SK-N-SH (cell line): ENCODE measurements around the gene FBXO31. TPM values are rescaled to one million over a fixed set of nuclear protein-coding genes. Genes with fewer than 3 reads are reported as not detected.

ENCODE experiments used
- CTCF ChIA-PET: fragments of 300-600, 350-600 bp; formaldehyde crosslinking; extraction: SDS; loops from one replicate; lab custom pipeline; 2021; lab: Yijun Ruan, JAX
- POLR2A ChIA-PET: fragments of 350-600 bp; sonication (Branson Sonifier 250); formaldehyde crosslinking; extraction: SDS; loops from one replicate; lab custom pipeline; 2020; ENCODE audit warnings: antibody characterized with exemption, inconsistent platforms; lab: Yijun Ruan, JAX
- DNase-seq: peaks from one replicate; pipeline ENCODE4 v3.0.0; 2012
- H2AFZ ChIP-seq: fragments of 200-600 bp; sonication (generic); 2 replicates; pipeline ENCODE4 v1.8.1; 2016; ENCODE audit warnings: antibody characterized with exemption, mild to moderate bottlenecking, low read depth
- H3F3A ChIP-seq: fragments of 200-600 bp; sonication (generic); replicated peaks from 2 replicates; pipeline ENCODE3; 2016; ENCODE audit warnings: antibody characterized with exemption, mild to moderate bottlenecking; ENCODE audit not compliant: insufficient read depth
- H3K27ac ChIP-seq, 2 experiments: fragments of 200-500 bp in 1 of 2; fragments of 200-600 bp in 1 of 2; sonication (Bioruptor generic) in 1 of 2; sonication (generic), shearing (Covaris generic) in 1 of 2; 2 replicates each; pipeline versions ENCODE4 v1.5.1 to v1.6.1; 2014 to 2016; ENCODE audit warnings: low read depth in 2 of 2, inconsistent platforms in 1 of 2, low read length in 1 of 2, mild to moderate bottlenecking in 1 of 2, mixed read lengths in 1 of 2
- H3K27me3 ChIP-seq: fragments of 200-600 bp; sonication (generic), shearing (Covaris generic); 2 replicates; pipeline ENCODE4 v1.6.1; 2016; ENCODE audit warnings: mixed run types; ENCODE audit not compliant: insufficient read depth
- H3K36me3 ChIP-seq, 2 experiments: fragments of 200-500 bp in 1 of 2; fragments of 200-600 bp in 1 of 2; sonication (Bioruptor generic) in 1 of 2; sonication (generic) in 1 of 2; replicated peaks in 1 of 2; 2 replicates each; pipeline versions ENCODE3 to v1.5.1; 2014 to 2016; ENCODE audit warnings: low read length in 1 of 2, mild to moderate bottlenecking in 1 of 2; ENCODE audit not compliant: insufficient read depth in 2 of 2, control insufficient read depth in 1 of 2
- H3K4me1 ChIP-seq, 2 experiments: fragments of 200-500 bp in 1 of 2; fragments of 200-600 bp in 1 of 2; sonication (Bioruptor generic) in 1 of 2; sonication (generic), shearing (Covaris generic) in 1 of 2; 2 replicates each; pipeline versions ENCODE4 v1.5.1 to v1.6.1; 2014 to 2016; ENCODE audit warnings: low read depth in 1 of 2, low read length in 1 of 2, mixed run types in 1 of 2; ENCODE audit not compliant: insufficient read depth in 2 of 2, control insufficient read depth in 1 of 2
- H3K4me2 ChIP-seq: fragments of 200-600 bp; sonication (generic), shearing (Covaris generic); 2 replicates; pipeline ENCODE4 v1.6.1; 2017; ENCODE audit warnings: mixed run types
- H3K4me3 ChIP-seq, 2 experiments: fragments of 200-500 bp in 1 of 2; fragments of 200-600 bp in 1 of 2; sonication (Bioruptor generic) in 1 of 2; sonication (generic), shearing (Covaris generic) in 1 of 2; 2 replicates each; pipeline versions ENCODE4 v1.5.1 to v1.8.1; 2014 to 2016; ENCODE audit warnings: low read depth in 2 of 2, inconsistent platforms in 1 of 2, low read length in 1 of 2, mild to moderate bottlenecking in 1 of 2, mixed read lengths in 1 of 2, moderate library complexity in 1 of 2
- H3K79me2 ChIP-seq: fragments of 200-600 bp; sonication (generic); 2 replicates; pipeline ENCODE4 v1.8.1; 2017; ENCODE audit warnings: mild to moderate bottlenecking; ENCODE audit not compliant: insufficient read depth
- H3K9ac ChIP-seq: fragments of 200-600 bp; sonication (generic); 2 replicates; pipeline ENCODE4 v1.6.1; 2017; ENCODE audit warnings: mixed run types
- H3K9me2 ChIP-seq: fragments of 200-600 bp; sonication (generic); 2 replicates; pipeline ENCODE4 v1.6.1; 2017; ENCODE audit warnings: mixed run types
- H3K9me3 ChIP-seq: fragments of 200-600 bp; sonication (generic); 2 replicates; pipeline ENCODE4 v1.6.1; 2017; ENCODE audit warnings: mixed run types, mild to moderate bottlenecking, moderate library complexity
- H4K20me1 ChIP-seq: fragments of 200-600 bp; sonication (generic); 2 replicates; pipeline ENCODE4 v1.6.1; 2017; ENCODE audit warnings: mild to moderate bottlenecking, mixed run types; ENCODE audit not compliant: insufficient read depth
- ELF1 ChIP-seq: IDR thresholded peaks from 2 replicates; pipeline ENCODE4 v1.4.0; 2012
- EZH2phosphoT487 ChIP-seq: fragments of 200-600 bp; sonication (generic); IDR thresholded peaks from 2 replicates; pipeline ENCODE4 v1.6.1; 2017; ENCODE audit warnings: low read depth, mixed run types, mild to moderate bottlenecking, antibody characterized with exemption, moderate library complexity, borderline replicate concordance
- FOSL2 ChIP-seq: IDR thresholded peaks from 2 replicates; pipeline ENCODE4 v1.4.0; 2012; ENCODE audit warnings: low read depth, mild to moderate bottlenecking, moderate library complexity, borderline replicate concordance
- FOXJ3 ChIP-seq: sonication (generic); formaldehyde crosslinking; IDR thresholded peaks from 2 replicates; pipeline ENCODE4 v1.5.1; 2020; ENCODE audit warnings: mild to moderate bottlenecking, missing genetic modification reagents
- FOXM1 ChIP-seq: IDR thresholded peaks from 2 replicates; pipeline ENCODE4 v1.4.0; 2012; ENCODE audit warnings: low read depth, mild to moderate bottlenecking
- GABPA ChIP-seq: IDR thresholded peaks from 2 replicates; pipeline ENCODE4 v1.4.0; 2012; ENCODE audit warnings: low read depth, mild to moderate bottlenecking
- GATA2 ChIP-seq: sonication (generic); formaldehyde crosslinking; IDR thresholded peaks from 2 replicates; pipeline ENCODE4 v1.5.0; 2020; ENCODE audit warnings: mild to moderate bottlenecking, missing genetic modification reagents
- MEF2A ChIP-seq: IDR thresholded peaks from 2 replicates; pipeline ENCODE4 v1.4.0; 2012; ENCODE audit warnings: low read depth, borderline replicate concordance
- MXI1 ChIP-seq: IDR thresholded peaks from 2 replicates; pipeline ENCODE4 v1.6.1; 2012; ENCODE audit warnings: mild to moderate bottlenecking, low read depth, low read length, improper control_type of control experiment
- NRF1 ChIP-seq: IDR thresholded peaks from 2 replicates; pipeline ENCODE4 v1.6.1; 2012; ENCODE audit warnings: low read depth, mild to moderate bottlenecking, low read length
- POLR2AphosphoS5 ChIP-seq: IDR thresholded peaks from 2 replicates; pipeline ENCODE4 v1.6.1; 2012; ENCODE audit warnings: low read depth, low read length
- RAD21 ChIP-seq: IDR thresholded peaks from 2 replicates; pipeline ENCODE4 v1.6.1; 2012; ENCODE audit warnings: mild to moderate bottlenecking, low read length
- RXRA ChIP-seq: IDR thresholded peaks from 2 replicates; pipeline ENCODE4 v1.4.0; 2012; ENCODE audit warnings: low read depth, mild to moderate bottlenecking, borderline replicate concordance
- SMC3 ChIP-seq: IDR thresholded peaks from 2 replicates; pipeline ENCODE4 v1.6.1; 2012; ENCODE audit warnings: low read depth, low read length, improper control_type of control experiment
- TAF1 ChIP-seq: IDR thresholded peaks from 2 replicates; pipeline ENCODE4 v1.6.1; 2012; ENCODE audit warnings: low read depth, mild to moderate bottlenecking, low read length, moderate library complexity, borderline replicate concordance
- TEAD4 ChIP-seq: IDR thresholded peaks from 2 replicates; pipeline ENCODE4 v1.4.0; 2012; ENCODE audit warnings: mild to moderate bottlenecking, borderline replicate concordance; ENCODE audit not compliant: insufficient read depth
- USF1 ChIP-seq: IDR thresholded peaks from 2 replicates; pipeline ENCODE4 v1.4.0; 2012; ENCODE audit warnings: low read depth, borderline replicate concordance
- WGBS: methylation state at CpG from one replicate; pipeline ENCODE4 v1.1.6; 2017; ENCODE audit warnings: low lambda C conversion rate; 5-methylcytosine and 5-hydroxymethylcytosine counted together
- polyA plus RNA-seq, 3 experiments: library from polyadenylated mRNA; depleted of rRNA; stranded (reverse); fragments of >200 nt; gene quantifications; 2 replicates each; pipeline ENCODE4 v1.2.3, GENCODE V29; 2012
- TF ChIP-seq, protein P1 (sequence below): IDR thresholded peaks from 2 replicates; pipeline ENCODE4 v1.4.0; 2012; ENCODE audit warnings: low read depth, borderline replicate concordance
- TF ChIP-seq, protein P2 (sequence below): fragments of 150-350 bp; IDR thresholded peaks from 2 replicates; pipeline ENCODE4 v1.6.1; 2016; ENCODE audit warnings: mild to moderate bottlenecking, low read depth, low read length

The FBXO31 gene
- polyA plus RNA-seq, 1 of the 3 experiments (the other 2 are of a cell fraction) = 14.2 TPM

- 97% methylated on average over 5 of the region's 7 CpGs for WGBS
- Histone ChIP-seq H3K27me3 (no peaks in the 10 kb centered on the region), H2AFZ (no peak overlapping the region), H3K36me3 (peaks cover 0 to 3% of the 10 kb centered on the region in 2 experiments), H3F3A (no peaks in the 10 kb centered on the region), H3K79me2 (no peaks in the 10 kb centered on the region), H3K9ac (no peak overlapping the region), H3K9me3 (no peaks in the 10 kb centered on the region), H3K9me2 (no peaks in the 10 kb centered on the region), H3K4me2 (no peak overlapping the region), H4K20me1 (no peaks in the 10 kb centered on the region), H3K4me1 (no peaks in the 10 kb centered on the region; a peak in 1 of 4 replicates), H3K27ac (no peak overlapping the region), H3K4me3 (no peak overlapping the region)
- CTCF ChIA-PET = no interaction called here
- DNase-seq = no peak
- POLR2A ChIA-PET = no interaction called here
- no peak for TF ChIP-seq SMC3
These were observed 73.0 kb downstream of the FBXO31 start for GRCh38 chr16:87310610-87311009.

DNA sequence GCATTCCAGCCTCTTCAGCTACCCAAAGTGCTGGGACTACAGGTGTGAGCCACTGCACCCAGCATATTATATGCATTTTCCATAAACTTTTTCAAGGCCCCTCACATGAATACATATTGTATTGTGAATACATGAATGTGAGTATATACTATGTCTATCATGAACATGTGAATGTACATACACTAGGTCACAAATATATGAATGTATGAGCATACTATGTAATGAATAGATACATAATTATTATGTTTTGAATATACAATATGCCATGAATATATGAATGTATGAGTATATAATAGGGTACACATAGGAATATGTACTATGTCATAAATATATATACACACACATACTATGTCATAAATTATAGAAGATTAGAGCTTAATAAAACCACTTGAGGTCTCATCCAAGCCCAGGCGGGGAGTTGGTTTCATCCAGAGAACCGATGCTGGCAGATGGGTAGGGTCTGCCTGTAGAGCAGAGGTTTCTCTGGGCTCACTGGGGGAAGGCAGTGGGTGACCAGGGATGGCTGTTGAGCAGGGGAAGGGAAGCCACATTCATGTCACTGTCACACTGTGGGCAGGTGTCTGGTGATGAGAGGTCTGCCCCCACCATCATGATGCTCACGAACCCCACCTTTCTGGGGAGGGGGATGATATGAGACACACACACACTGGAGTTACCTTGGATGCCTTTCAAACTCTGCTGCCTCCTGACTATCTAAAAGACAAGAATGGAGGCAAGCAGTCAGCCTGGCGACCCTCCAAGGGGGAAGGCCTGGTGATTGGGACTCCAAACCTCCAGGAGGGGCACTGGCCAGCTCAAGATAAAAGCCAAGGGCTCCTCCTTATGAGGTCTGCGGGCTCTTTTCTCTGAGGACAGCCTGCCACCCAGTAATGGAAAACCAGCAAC is 73.7 kb downstream of the FBXO31 start:
- no peak overlapping the region for H3K9ac ChIP-seq
- H3K4me3 ChIP-seq = no peak overlapping the region
- ChIA-PET CTCF (no interaction called here), POLR2A (no interaction called here)
- no peaks in the 10 kb centered on the region for H3K27me3 ChIP-seq
- no peak overlapping the region for H2AFZ ChIP-seq
- no peak for DNase-seq
- no peak overlapping the region for H3K4me2 ChIP-seq
- no peak overlapping the region for H3K27ac ChIP-seq
- H3K9me2 ChIP-seq = no peaks in the 10 kb centered on the region
- H3K36me3 ChIP-seq = peaks cover 0 to 3% of the 10 kb centered on the region in 2 experiments
- no peaks in the 10 kb centered on the region; a peak in 1 of 4 replicates for H3K4me1 ChIP-seq
- 50% methylated on average over 4 of the region's 5 CpGs for WGBS
- no peaks in the 10 kb centered on the region for H3K9me3 ChIP-seq
- H4K20me1 ChIP-seq = no peaks in the 10 kb centered on the region
- H3K79me2 ChIP-seq = no peaks in the 10 kb centered on the region
- no peak for TF ChIP-seq RAD21
- no peak for TF ChIP-seq NRF1
- TF ChIP-seq MXI1 = no peak
- no peak for TF ChIP-seq USF1
- no peak for TF ChIP-seq TAF1
- TF ChIP-seq RXRA = no peak
- no peak for TF ChIP-seq GATA2
- no peak for TF ChIP-seq FOSL2
- no peak for TF ChIP-seq POLR2AphosphoS5
- TF ChIP-seq ELF1 = no peak
- TF ChIP-seq, protein P1, sequence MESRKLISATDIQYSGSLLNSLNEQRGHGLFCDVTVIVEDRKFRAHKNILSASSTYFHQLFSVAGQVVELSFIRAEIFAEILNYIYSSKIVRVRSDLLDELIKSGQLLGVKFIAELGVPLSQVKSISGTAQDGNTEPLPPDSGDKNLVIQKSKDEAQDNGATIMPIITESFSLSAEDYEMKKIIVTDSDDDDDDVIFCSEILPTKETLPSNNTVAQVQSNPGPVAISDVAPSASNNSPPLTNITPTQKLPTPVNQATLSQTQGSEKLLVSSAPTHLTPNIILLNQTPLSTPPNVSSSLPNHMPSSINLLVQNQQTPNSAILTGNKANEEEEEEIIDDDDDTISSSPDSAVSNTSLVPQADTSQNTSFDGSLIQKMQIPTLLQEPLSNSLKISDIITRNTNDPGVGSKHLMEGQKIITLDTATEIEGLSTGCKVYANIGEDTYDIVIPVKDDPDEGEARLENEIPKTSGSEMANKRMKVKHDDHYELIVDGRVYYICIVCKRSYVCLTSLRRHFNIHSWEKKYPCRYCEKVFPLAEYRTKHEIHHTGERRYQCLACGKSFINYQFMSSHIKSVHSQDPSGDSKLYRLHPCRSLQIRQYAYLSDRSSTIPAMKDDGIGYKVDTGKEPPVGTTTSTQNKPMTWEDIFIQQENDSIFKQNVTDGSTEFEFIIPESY = no peak
- TF ChIP-seq EZH2phosphoT487 = no peak
- TF ChIP-seq FOXJ3 (CRISPR knock-in tag) = no peak
- no peak for TF ChIP-seq TEAD4
- TF ChIP-seq GABPA = no peak
- no peak for TF ChIP-seq FOXM1
- no peak for TF ChIP-seq MEF2A
- TF ChIP-seq, protein P2, sequence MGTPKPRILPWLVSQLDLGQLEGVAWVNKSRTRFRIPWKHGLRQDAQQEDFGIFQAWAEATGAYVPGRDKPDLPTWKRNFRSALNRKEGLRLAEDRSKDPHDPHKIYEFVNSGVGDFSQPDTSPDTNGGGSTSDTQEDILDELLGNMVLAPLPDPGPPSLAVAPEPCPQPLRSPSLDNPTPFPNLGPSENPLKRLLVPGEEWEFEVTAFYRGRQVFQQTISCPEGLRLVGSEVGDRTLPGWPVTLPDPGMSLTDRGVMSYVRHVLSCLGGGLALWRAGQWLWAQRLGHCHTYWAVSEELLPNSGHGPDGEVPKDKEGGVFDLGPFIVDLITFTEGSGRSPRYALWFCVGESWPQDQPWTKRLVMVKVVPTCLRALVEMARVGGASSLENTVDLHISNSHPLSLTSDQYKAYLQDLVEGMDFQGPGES = no peak
- no peaks in the 10 kb centered on the region for H3F3A ChIP-seq
